SK-N-SH (cell line): ENCODE measurements around the gene PSTPIP1. TPM values are rescaled to one million over a fixed set of nuclear protein-coding genes. Genes with fewer than 3 reads are reported as not detected.

ENCODE experiments used
- CTCF ChIA-PET: fragments of 300-600, 350-600 bp; formaldehyde crosslinking; extraction: SDS; loops from one replicate; lab custom pipeline; 2021; lab: Yijun Ruan, JAX
- POLR2A ChIA-PET: fragments of 350-600 bp; sonication (Branson Sonifier 250); formaldehyde crosslinking; extraction: SDS; loops from one replicate; lab custom pipeline; 2020; ENCODE audit warnings: antibody characterized with exemption, inconsistent platforms; lab: Yijun Ruan, JAX
- DNase-seq: peaks from one replicate; pipeline ENCODE4 v3.0.0; 2012
- H2AFZ ChIP-seq: fragments of 200-600 bp; sonication (generic); 2 replicates; pipeline ENCODE4 v1.8.1; 2016; ENCODE audit warnings: antibody characterized with exemption, mild to moderate bottlenecking, low read depth
- H3F3A ChIP-seq: fragments of 200-600 bp; sonication (generic); replicated peaks from 2 replicates; pipeline ENCODE3; 2016; ENCODE audit warnings: antibody characterized with exemption, mild to moderate bottlenecking; ENCODE audit not compliant: insufficient read depth
- H3K27ac ChIP-seq, 2 experiments: fragments of 200-500 bp in 1 of 2; fragments of 200-600 bp in 1 of 2; sonication (Bioruptor generic) in 1 of 2; sonication (generic), shearing (Covaris generic) in 1 of 2; 2 replicates each; pipeline versions ENCODE4 v1.5.1 to v1.6.1; 2014 to 2016; ENCODE audit warnings: low read depth in 2 of 2, inconsistent platforms in 1 of 2, low read length in 1 of 2, mild to moderate bottlenecking in 1 of 2, mixed read lengths in 1 of 2
- H3K27me3 ChIP-seq: fragments of 200-600 bp; sonication (generic), shearing (Covaris generic); 2 replicates; pipeline ENCODE4 v1.6.1; 2016; ENCODE audit warnings: mixed run types; ENCODE audit not compliant: insufficient read depth
- H3K36me3 ChIP-seq, 2 experiments: fragments of 200-500 bp in 1 of 2; fragments of 200-600 bp in 1 of 2; sonication (Bioruptor generic) in 1 of 2; sonication (generic) in 1 of 2; replicated peaks in 1 of 2; 2 replicates each; pipeline versions ENCODE3 to v1.5.1; 2014 to 2016; ENCODE audit warnings: low read length in 1 of 2, mild to moderate bottlenecking in 1 of 2; ENCODE audit not compliant: insufficient read depth in 2 of 2, control insufficient read depth in 1 of 2
- H3K4me1 ChIP-seq, 2 experiments: fragments of 200-500 bp in 1 of 2; fragments of 200-600 bp in 1 of 2; sonication (Bioruptor generic) in 1 of 2; sonication (generic), shearing (Covaris generic) in 1 of 2; 2 replicates each; pipeline versions ENCODE4 v1.5.1 to v1.6.1; 2014 to 2016; ENCODE audit warnings: low read depth in 1 of 2, low read length in 1 of 2, mixed run types in 1 of 2; ENCODE audit not compliant: insufficient read depth in 2 of 2, control insufficient read depth in 1 of 2
- H3K4me2 ChIP-seq: fragments of 200-600 bp; sonication (generic), shearing (Covaris generic); 2 replicates; pipeline ENCODE4 v1.6.1; 2017; ENCODE audit warnings: mixed run types
- H3K4me3 ChIP-seq, 2 experiments: fragments of 200-500 bp in 1 of 2; fragments of 200-600 bp in 1 of 2; sonication (Bioruptor generic) in 1 of 2; sonication (generic), shearing (Covaris generic) in 1 of 2; 2 replicates each; pipeline versions ENCODE4 v1.5.1 to v1.8.1; 2014 to 2016; ENCODE audit warnings: low read depth in 2 of 2, inconsistent platforms in 1 of 2, low read length in 1 of 2, mild to moderate bottlenecking in 1 of 2, mixed read lengths in 1 of 2, moderate library complexity in 1 of 2
- H3K79me2 ChIP-seq: fragments of 200-600 bp; sonication (generic); 2 replicates; pipeline ENCODE4 v1.8.1; 2017; ENCODE audit warnings: mild to moderate bottlenecking; ENCODE audit not compliant: insufficient read depth
- H3K9ac ChIP-seq: fragments of 200-600 bp; sonication (generic); 2 replicates; pipeline ENCODE4 v1.6.1; 2017; ENCODE audit warnings: mixed run types
- H3K9me2 ChIP-seq: fragments of 200-600 bp; sonication (generic); 2 replicates; pipeline ENCODE4 v1.6.1; 2017; ENCODE audit warnings: mixed run types
- H3K9me3 ChIP-seq: fragments of 200-600 bp; sonication (generic); 2 replicates; pipeline ENCODE4 v1.6.1; 2017; ENCODE audit warnings: mixed run types, mild to moderate bottlenecking, moderate library complexity
- H4K20me1 ChIP-seq: fragments of 200-600 bp; sonication (generic); 2 replicates; pipeline ENCODE4 v1.6.1; 2017; ENCODE audit warnings: mild to moderate bottlenecking, mixed run types; ENCODE audit not compliant: insufficient read depth
- CHD2 ChIP-seq: fragments of 150-350 bp; IDR thresholded peaks from 2 replicates; pipeline ENCODE4 v1.6.1; 2018; ENCODE audit warnings: low read length; ENCODE audit not compliant: partially characterized antibody
- EP300 ChIP-seq, 2 experiments: IDR thresholded peaks; 2 replicates each; pipeline versions ENCODE4 v1.4.0 to v1.6.1; 2012; ENCODE audit warnings: borderline replicate concordance in 1 of 2, low read depth in 1 of 2, low read length in 1 of 2
- FOXJ3 ChIP-seq: sonication (generic); formaldehyde crosslinking; IDR thresholded peaks from 2 replicates; pipeline ENCODE4 v1.5.1; 2020; ENCODE audit warnings: mild to moderate bottlenecking, missing genetic modification reagents
- RCOR1 ChIP-seq: fragments of 150-350 bp; IDR thresholded peaks from 2 replicates; pipeline ENCODE4 v1.6.1; 2017; ENCODE audit warnings: antibody characterized with exemption, low read length
- RFX5 ChIP-seq: IDR thresholded peaks from 2 replicates; pipeline ENCODE4 v1.6.1; 2012; ENCODE audit warnings: mild to moderate bottlenecking, improper control_type of control experiment, low read length
- RXRA ChIP-seq: IDR thresholded peaks from 2 replicates; pipeline ENCODE4 v1.4.0; 2012; ENCODE audit warnings: low read depth, mild to moderate bottlenecking, borderline replicate concordance
- SIN3A ChIP-seq: IDR thresholded peaks from 2 replicates; pipeline ENCODE4 v1.6.1; 2012; ENCODE audit warnings: low read depth, mild to moderate bottlenecking, low read length, moderate library complexity, borderline replicate concordance
- SMC3 ChIP-seq: IDR thresholded peaks from 2 replicates; pipeline ENCODE4 v1.6.1; 2012; ENCODE audit warnings: low read depth, low read length, improper control_type of control experiment
- USF1 ChIP-seq: IDR thresholded peaks from 2 replicates; pipeline ENCODE4 v1.4.0; 2012; ENCODE audit warnings: low read depth, borderline replicate concordance
- USF2 ChIP-seq: fragments of 150-350 bp; IDR thresholded peaks from 2 replicates; pipeline ENCODE4 v1.6.1; 2017; ENCODE audit warnings: antibody characterized with exemption, low read length, low read depth, borderline replicate concordance
- YY1 ChIP-seq: IDR thresholded peaks from 2 replicates; pipeline ENCODE4 v1.4.0; 2012; ENCODE audit warnings: low read depth, mild to moderate bottlenecking
- ZBTB33 ChIP-seq: IDR thresholded peaks from 2 replicates; pipeline ENCODE4 v1.4.0; 2012; ENCODE audit warnings: low read depth, borderline replicate concordance
- WGBS: methylation state at CpG from one replicate; pipeline ENCODE4 v1.1.6; 2017; ENCODE audit warnings: low lambda C conversion rate; 5-methylcytosine and 5-hydroxymethylcytosine counted together
- polyA plus RNA-seq, 3 experiments: library from polyadenylated mRNA; depleted of rRNA; stranded (reverse); fragments of >200 nt; gene quantifications; 2 replicates each; pipeline ENCODE4 v1.2.3, GENCODE V29; 2012
- TF ChIP-seq, protein P1 (sequence below): IDR thresholded peaks from 2 replicates; pipeline ENCODE4 v1.4.0; 2012; ENCODE audit warnings: low read depth

The PSTPIP1 gene
- polyA plus RNA-seq, 1 of the 3 experiments (the other 2 are of a cell fraction): 0.69 TPM

DNA sequence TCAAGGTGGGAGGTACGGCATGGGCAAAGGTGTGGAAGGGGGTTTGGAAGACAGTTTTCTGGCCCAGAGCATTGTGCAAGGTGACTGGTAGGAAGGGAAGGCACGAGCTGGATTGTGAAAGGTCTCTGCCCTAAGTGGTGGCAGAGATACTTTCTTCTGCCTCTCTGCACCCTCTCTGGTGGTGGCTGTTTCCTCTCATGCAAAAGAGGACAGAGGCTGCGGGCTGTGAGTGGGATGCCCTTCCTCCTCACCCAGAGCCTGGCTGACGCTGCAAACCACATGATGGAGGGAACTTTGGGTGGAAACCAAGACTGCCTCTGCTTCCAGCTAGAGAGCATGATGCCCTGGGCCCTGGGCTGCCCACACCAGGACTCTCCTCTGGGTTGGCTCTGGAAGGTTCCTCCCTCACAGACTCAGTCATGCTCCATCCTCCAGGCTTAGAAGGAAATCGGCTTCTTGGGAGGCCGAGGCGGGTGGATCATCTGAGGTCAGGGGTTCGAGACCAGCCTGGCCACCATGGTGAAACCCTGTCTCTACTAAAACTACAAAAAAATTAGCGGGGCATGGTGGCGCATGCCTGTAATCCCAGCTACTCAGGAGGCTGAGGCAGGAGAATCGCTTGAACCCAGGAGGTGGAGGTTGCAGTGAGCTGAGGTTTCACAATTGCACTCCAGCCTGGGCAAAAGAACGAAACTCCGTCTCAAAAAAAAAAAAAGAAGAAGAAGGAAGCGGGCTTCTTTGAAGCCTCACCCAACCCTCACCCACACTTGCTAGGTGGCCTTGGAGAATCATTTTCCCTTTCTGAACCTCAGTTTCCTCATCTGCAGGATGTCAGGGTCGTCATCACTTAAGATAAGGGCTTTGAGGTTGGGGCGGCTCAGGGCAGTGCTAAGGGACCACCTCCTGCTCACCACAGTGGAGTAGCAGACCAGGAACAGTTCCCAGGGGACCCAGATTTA, 8.3 kb downstream of the PSTPIP1 start:
- 80% methylated on average over 15 of the region's 16 CpGs for WGBS
- Histone ChIP-seq H3K27ac (no peak overlapping the region), H2AFZ (no peak overlapping the region), H3K4me3 (no peak overlapping the region), H3K9ac (no peak overlapping the region), H3K36me3 (no peaks in the 10 kb centered on the region), H3K4me1 (peaks cover 0 to 8% of the 10 kb centered on the region in 2 experiments; a peak in 1 of 4 replicates)
- ChIA-PET POLR2A (no interaction called here), CTCF (interaction anchor here (0.6 to 1.1 kb wide), 2 partner anchors 27 to 724 kb away, joined by 3 read pairs; no protein-coding TSS in a partner anchor)
- TF ChIP-seq SMC3: no peak
- TF ChIP-seq USF2: no peak
- TF ChIP-seq RXRA: no peak
- TF ChIP-seq, all 33 proteins: peak for 0
- Histone ChIP-seq H3F3A (no peaks in the 10 kb centered on the region), H3K27me3 (no peaks in the 10 kb centered on the region), H3K79me2 (no peaks in the 10 kb centered on the region), H3K9me2 (no peaks in the 10 kb centered on the region), H4K20me1 (no peaks in the 10 kb centered on the region), H3K4me2 (no peak overlapping the region), H3K9me3 (no peaks in the 10 kb centered on the region)
- DNase-seq: no peak

GRCh38 chr15:77004189-77004588, 9.3 kb downstream of the PSTPIP1 start:
- no peak overlapping the region for H2AFZ ChIP-seq
- CTCF ChIA-PET: interaction anchor here (0.6 to 1.2 kb wide), 3 partner anchors 11 to 817 kb away, joined by 3 to 5 read pairs (median 3); no protein-coding TSS in a partner anchor
- H3K79me2 ChIP-seq: no peaks in the 10 kb centered on the region
- DNase-seq: no peak
- H3K4me2 ChIP-seq: no peak overlapping the region
- POLR2A ChIA-PET: no interaction called here
- H3K9me3 ChIP-seq: no peaks in the 10 kb centered on the region
- H3K4me1 ChIP-seq: no peaks in the 10 kb centered on the region; a peak in 1 of 4 replicates
- no peaks in the 10 kb centered on the region for H3K27me3 ChIP-seq
- H3K4me3 ChIP-seq: no peak overlapping the region
- 72% methylated on average over 3 of the region's 4 CpGs for WGBS
- TF ChIP-seq EP300 (IDR thresholded peaks at IDR 0.05; ENCODE audit: borderline replicate concordance in 1 of 2, low read depth in 1 of 2, low read length in 1 of 2) (no peak), USF2 (no peak), FOXJ3 (CRISPR knock-in tag) (no peak)
- no peak overlapping the region for H3K27ac ChIP-seq
- no peaks in the 10 kb centered on the region for H3K9me2 ChIP-seq
- H3F3A ChIP-seq: no peaks in the 10 kb centered on the region
- H3K36me3 ChIP-seq: no peaks in the 10 kb centered on the region
- no peaks in the 10 kb centered on the region for H4K20me1 ChIP-seq
- H3K9ac ChIP-seq: no peak overlapping the region

- H3K79me2 ChIP-seq: no peaks in the 10 kb centered on the region
- ChIA-PET POLR2A (no interaction called here), CTCF (no interaction called here)
- H3K36me3 ChIP-seq: no peaks in the 10 kb centered on the region
- no peak for DNase-seq
- no peaks in the 10 kb centered on the region for H3K27me3 ChIP-seq
- H3F3A ChIP-seq: no peaks in the 10 kb centered on the region
- 41% methylated on average over 6 of the region's 6 CpGs for WGBS
- H3K27ac ChIP-seq: no peak overlapping the region
- H2AFZ ChIP-seq: no peak overlapping the region
- H3K4me1 ChIP-seq: no peaks in the 10 kb centered on the region
- H3K9me3 ChIP-seq: no peaks in the 10 kb centered on the region
- H4K20me1 ChIP-seq: no peaks in the 10 kb centered on the region
- H3K9ac ChIP-seq: no peak overlapping the region
- no peak overlapping the region for H3K4me3 ChIP-seq
- H3K9me2 ChIP-seq: no peaks in the 10 kb centered on the region
- no peak overlapping the region for H3K4me2 ChIP-seq
- TF ChIP-seq RXRA (no peak), YY1 (no peak), CHD2 (no peak), SIN3A (no peak), RCOR1 (no peak), RFX5 (no peak), USF1 (no peak), ZBTB33 (no peak), EP300 (IDR thresholded peaks at IDR 0.05; ENCODE audit: borderline replicate concordance in 1 of 2, low read depth in 1 of 2, low read length in 1 of 2) (no peak)
- TF ChIP-seq, protein P1, sequence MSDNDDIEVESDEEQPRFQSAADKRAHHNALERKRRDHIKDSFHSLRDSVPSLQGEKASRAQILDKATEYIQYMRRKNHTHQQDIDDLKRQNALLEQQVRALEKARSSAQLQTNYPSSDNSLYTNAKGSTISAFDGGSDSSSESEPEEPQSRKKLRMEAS: no peak
These were observed 14.2 kb downstream of the PSTPIP1 start for GRCh38 chr15:77009176-77009575.
